Colonic mucosa (tissue), 4 donors: ENCODE measurements around the gene ADSS2. TPM values are rescaled to one million over a fixed set of nuclear protein-coding genes. Genes with fewer than 3 reads are reported as not detected.

ENCODE experiments used
- DNase-seq: peaks from one replicate; pipeline ENCODE4 v3.0.0-alpha.2; 2020
- H3K27ac ChIP-seq: fragments of 200-600 bp; one replicate; pipeline ENCODE4 v1.8.0; 2021
- H3K27me3 ChIP-seq: fragments of 200-600 bp; one replicate; pipeline ENCODE4 v1.8.0; 2021
- H3K36me3 ChIP-seq: fragments of 200-600 bp; one replicate; pipeline ENCODE4 v1.8.0; 2021
- H3K4me1 ChIP-seq: fragments of 200-600 bp; one replicate; pipeline ENCODE4 v1.8.0; 2021; ENCODE audit warnings: mild to moderate bottlenecking
- H3K4me3 ChIP-seq: fragments of 200-600 bp; one replicate; pipeline ENCODE4 v1.8.0; 2021
- H3K9ac ChIP-seq, 2 donors: one replicate each; pipeline ENCODE4 v1.7.0; 2013; ENCODE audit warnings: control low read depth in 2 of 2, low read depth in 2 of 2, low read length in 2 of 2
- H3K9me3 ChIP-seq: fragments of 200-600 bp; one replicate; pipeline ENCODE4 v1.8.0; 2021
- CTCF ChIP-seq: fragments of 200-600 bp; IDR thresholded peaks from one replicate; pipeline ENCODE4 v1.8.0; 2022; ENCODE audit warnings: antibody characterized with exemption, mild to moderate bottlenecking
- intact Hi-C: fragments of 100-400 bp; cut with DNase I; formaldehyde crosslinking; loops from one replicate; pipeline ENCODE4 v1.14.1; 2022
- total RNA-seq, 2 donors: library from RNA; stranded (reverse); fragmentation: NEBNext Ultra II Directional in 1 of 2; extraction: Animal tissue kit (Norgen Biotek cat#: 25700) in 1 of 2; gene quantifications; one replicate each; pipeline ENCODE4 v1.2.1, GENCODE V29; 2021
- donor health status: healthy.
- donor health status: DM: no; HTN: no; CAD: no.
- donor health status: DM: no; HTN: no; CAD: no.

The ADSS2 gene
- total RNA-seq, 2 donors from 2014 or later = 40.8 to 48.6 TPM

GRCh38 chr1:244361764-244362473 lies 89.8 kb downstream of the ADSS2 start:
- no peak for DNase-seq
- intact Hi-C loops = no loop called here
- Histone ChIP-seq H3K4me1 (no peaks in the 10 kb centered on the region), H3K36me3 (no peaks in the 10 kb centered on the region), H3K4me3 (no peak overlapping the region), H3K27ac (no peak overlapping the region), H3K27me3 (no peaks in the 10 kb centered on the region), H3K9ac (peak overlapping the region in 1 of 2 donors; percentile 28), H3K9me3 (no peaks in the 10 kb centered on the region)
- no peak for TF ChIP-seq CTCF

Other genes with a start within 250 kb of the ADSS2 start
- under 1 TPM; 0.22 to 0.27 TPM for gene CATSPERE, start 9.4 kb upstream of the ADSS2 start, total RNA-seq
- 10 to 100 TPM; 34.5 to 57.4 TPM for gene DESI2, start 201.2 kb upstream of the ADSS2 start, total RNA-seq